Measurements from ENCODE around the gene SMIM44. TPM values are rescaled to one million over a fixed set of nuclear protein-coding genes. Genes with fewer than 3 reads are reported as not detected.

Gene SMIM44
- total RNA-seq, 1 experiment from 2014 or later: not detected

DNA sequence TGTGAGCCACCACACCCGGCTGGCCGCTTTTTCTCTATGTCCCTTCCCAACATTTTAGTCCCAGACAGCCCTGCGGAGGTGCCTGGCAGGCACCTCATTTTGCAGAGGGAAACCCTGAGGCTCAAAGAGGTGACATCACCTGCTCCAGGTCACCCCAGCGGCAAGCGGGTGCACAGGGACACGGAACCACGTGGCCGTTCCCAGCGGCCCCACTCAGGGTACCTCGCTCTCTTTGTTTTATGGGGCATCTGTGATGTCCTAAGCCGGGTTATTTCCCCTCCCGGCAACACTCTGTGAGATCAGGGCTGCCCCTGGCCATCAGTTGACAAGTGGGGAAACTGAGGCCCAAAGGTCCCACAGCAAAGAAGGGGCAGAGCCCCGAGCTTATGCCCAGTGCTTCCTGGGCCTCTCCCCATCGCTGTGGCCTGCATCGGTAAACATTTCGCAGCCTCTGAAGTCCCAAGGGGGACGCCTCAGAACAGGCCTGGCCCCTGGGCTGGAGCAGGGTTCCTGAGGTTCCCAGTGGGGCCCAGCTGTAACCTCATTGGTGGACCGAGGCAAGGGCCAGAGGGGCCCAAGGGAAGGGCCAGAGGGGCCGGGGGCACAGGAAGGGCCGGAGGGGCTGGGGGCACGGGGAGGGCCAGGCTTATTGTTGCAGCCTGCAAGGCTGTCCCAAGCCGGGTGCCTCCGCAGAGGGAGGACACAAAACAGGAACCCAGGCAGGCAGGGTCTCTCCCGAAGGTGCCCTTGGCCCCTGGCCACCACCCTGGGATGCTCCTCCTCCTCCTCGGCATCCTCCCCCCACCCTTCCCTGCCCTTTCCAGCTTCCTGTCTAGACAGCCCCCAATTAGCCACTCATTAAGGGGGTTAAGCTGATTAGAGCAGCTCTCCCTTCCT, 41.9 kb downstream of the SMIM44 start:
- H3K14ac ChIP-seq (ENCODE audit: insufficient read depth, low read length): no peak overlapping the region; the same call in 1 of the 2 replicates
- H3K9ac ChIP-seq (ENCODE audit: extremely low read depth, insufficient read length, low read length): no peak overlapping the region
- H3K23ac ChIP-seq (ENCODE audit: insufficient read length, low read depth, low read length): no peak overlapping the region
- no peaks in the 10 kb centered on the region for H3K36me3 Mint-ChIP-seq (ENCODE audit: insufficient read depth in 1 of 3, low read depth in 3 of 3)
- H3K4me1 ChIP-seq (ENCODE audit: insufficient read depth, low read length): no peaks in the 10 kb centered on the region; the same call in 1 of the 2 replicates
- H3K79me2 ChIP-seq (ENCODE audit: insufficient read depth, low read length): no peaks in the 10 kb centered on the region
- DNase-seq: no peak
- H3K4ac ChIP-seq (ENCODE audit: low read depth, low read length): no peak overlapping the region
- no CpG with 5 or more reads among the region's 25 CpGs for WGBS (ENCODE audit: extremely low coverage, insufficient read length, low lambda C conversion rate)
- H3K56ac ChIP-seq (ENCODE audit: insufficient read length, low read depth, low read length): no peak overlapping the region
- no peak overlapping the region for H2BK120ac ChIP-seq (ENCODE audit: low read depth, low read length, poor library complexity, severe bottlenecking)
- no peaks in the 10 kb centered on the region; the same call in 1 of the 2 replicates for H3K27me3 Mint-ChIP-seq (ENCODE audit: low read depth)
- H3K4me3 Mint-ChIP-seq: no peak overlapping the region
- H2BK15ac ChIP-seq (ENCODE audit: low read depth, low read length): no peak overlapping the region
- H3K18ac ChIP-seq (ENCODE audit: insufficient read length, low read depth, low read length): no peak overlapping the region
- H3K9me3 ChIP-seq (ENCODE audit: control insufficient read depth, low read depth, low read length): no peaks in the 10 kb centered on the region
- H3K9me3 Mint-ChIP-seq: no peaks in the 10 kb centered on the region
- H3K27ac Mint-ChIP-seq: no peak overlapping the region
- H2AK5ac ChIP-seq (ENCODE audit: insufficient read length, low read length): no peak overlapping the region
- TF ChIP-seq, protein P1, sequence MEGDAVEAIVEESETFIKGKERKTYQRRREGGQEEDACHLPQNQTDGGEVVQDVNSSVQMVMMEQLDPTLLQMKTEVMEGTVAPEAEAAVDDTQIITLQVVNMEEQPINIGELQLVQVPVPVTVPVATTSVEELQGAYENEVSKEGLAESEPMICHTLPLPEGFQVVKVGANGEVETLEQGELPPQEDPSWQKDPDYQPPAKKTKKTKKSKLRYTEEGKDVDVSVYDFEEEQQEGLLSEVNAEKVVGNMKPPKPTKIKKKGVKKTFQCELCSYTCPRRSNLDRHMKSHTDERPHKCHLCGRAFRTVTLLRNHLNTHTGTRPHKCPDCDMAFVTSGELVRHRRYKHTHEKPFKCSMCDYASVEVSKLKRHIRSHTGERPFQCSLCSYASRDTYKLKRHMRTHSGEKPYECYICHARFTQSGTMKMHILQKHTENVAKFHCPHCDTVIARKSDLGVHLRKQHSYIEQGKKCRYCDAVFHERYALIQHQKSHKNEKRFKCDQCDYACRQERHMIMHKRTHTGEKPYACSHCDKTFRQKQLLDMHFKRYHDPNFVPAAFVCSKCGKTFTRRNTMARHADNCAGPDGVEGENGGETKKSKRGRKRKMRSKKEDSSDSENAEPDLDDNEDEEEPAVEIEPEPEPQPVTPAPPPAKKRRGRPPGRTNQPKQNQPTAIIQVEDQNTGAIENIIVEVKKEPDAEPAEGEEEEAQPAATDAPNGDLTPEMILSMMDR (conservative IDR thresholded peaks at IDR 0.05): no peak
- H3K27ac ChIP-seq (ENCODE audit: insufficient read length, low read depth, low read length): no peak overlapping the region
- H3K4me1 Mint-ChIP-seq: peaks cover 9 to 17% of the 10 kb centered on the region in 2 experiments
- no peak overlapping the region for H3K4me2 ChIP-seq (ENCODE audit: insufficient read depth, insufficient read length, low read length)
- no peak overlapping the region for H4K5ac ChIP-seq (ENCODE audit: insufficient read length, low read depth, low read length)
- H2AFZ ChIP-seq (ENCODE audit: low read length): no peak overlapping the region
- no peak overlapping the region for H4K91ac ChIP-seq (ENCODE audit: insufficient read length, low read depth, low read length)
- H2BK20ac ChIP-seq (ENCODE audit: low read depth, low read length, poor library complexity, severe bottlenecking): no peak overlapping the region
- no peaks in the 10 kb centered on the region for H3K23me2 ChIP-seq (ENCODE audit: insufficient read length, low read depth, low read length, poor library complexity, severe bottlenecking)
- H3K79me1 ChIP-seq (ENCODE audit: insufficient read depth, low read depth, low read length, poor library complexity, severe bottlenecking): no peaks in the 10 kb centered on the region
- H2BK12ac ChIP-seq (ENCODE audit: insufficient read length, low read depth, low read length): no peak overlapping the region
- H2BK5ac ChIP-seq (ENCODE audit: insufficient read length, low read length): no peak overlapping the region
- H4K8ac ChIP-seq (replicated peaks; ENCODE audit: insufficient read length, low read depth, low read length): no peak overlapping the region
- H4K20me1 ChIP-seq (ENCODE audit: control insufficient read depth, insufficient read depth, insufficient read length): no peaks in the 10 kb centered on the region
- no peaks in the 10 kb centered on the region for H3K27me3 ChIP-seq (ENCODE audit: insufficient read depth, low read length)
- no peak overlapping the region for H3T11ph ChIP-seq (ENCODE audit: low read length)
